ENCODE results near the gene ATN1.
A peak's percentile ranks its signal among the peaks of the same experiment; 100 is the strongest.

The ATN1 gene

GRCh38 chr12:6959805-6960592 is 32.2 kb downstream of the ATN1 start:
- DNase-seq: no peak

- no peak for DNase-seq
Measured at GRCh38 chr12:6960593-6961277, 33.0 kb downstream of the ATN1 start.

DNA sequence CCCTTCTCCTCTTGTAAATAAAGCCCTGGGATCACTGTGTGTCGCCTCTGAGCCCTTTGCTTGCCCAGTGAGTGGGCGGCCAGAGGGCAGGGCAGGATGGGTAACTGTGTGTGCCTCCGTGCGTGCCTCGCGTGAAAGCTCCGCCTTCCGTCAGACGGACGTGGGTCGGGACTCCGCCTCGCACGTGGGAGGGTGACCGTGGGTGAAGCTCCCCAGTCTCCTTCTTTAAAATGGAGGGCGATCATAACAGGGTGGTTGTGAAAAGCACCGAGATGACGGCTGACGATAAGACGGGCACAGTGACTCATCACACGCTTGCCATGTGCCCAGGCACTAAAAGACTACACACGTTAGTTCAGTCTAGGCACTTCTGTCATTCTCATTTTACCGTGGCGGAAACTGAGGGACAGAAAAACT is 33.5 kb downstream of the ATN1 start:
- DNase-seq: no peak

DNA sequence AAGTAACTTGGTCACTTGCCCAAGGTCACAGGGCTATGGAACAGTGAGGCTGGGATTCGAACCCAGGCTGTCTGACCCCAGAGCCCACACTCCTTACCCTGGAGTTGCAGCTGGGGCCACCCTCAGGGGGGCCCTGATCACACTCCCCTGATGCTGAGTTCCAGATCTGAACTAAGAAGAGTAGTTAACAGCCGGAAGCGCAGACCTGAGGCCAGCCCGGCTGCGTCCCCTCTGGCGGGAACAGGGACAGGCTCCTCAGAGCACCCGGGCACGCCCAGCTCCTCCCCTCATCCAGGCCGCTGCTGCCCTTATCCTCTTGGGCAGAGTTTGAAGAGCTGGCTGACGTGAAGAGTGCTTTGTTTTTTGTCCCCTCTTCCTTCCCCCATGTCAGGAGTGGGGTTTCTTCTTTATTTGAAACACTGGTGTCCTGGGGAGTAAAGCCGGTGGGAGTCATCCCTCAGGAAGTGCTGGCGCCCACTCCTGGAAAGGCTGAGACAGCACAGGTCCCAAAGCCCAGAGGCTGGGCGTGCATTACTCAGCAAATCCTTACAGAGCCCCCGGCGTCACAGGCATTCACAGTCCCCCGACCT is 34.0 kb downstream of the ATN1 start:
- DNase-seq: peak; percentile 24

GRCh38 chr12:6962285-6963015 is 34.7 kb downstream of the ATN1 start:
- DNase-seq: no peak

DNA sequence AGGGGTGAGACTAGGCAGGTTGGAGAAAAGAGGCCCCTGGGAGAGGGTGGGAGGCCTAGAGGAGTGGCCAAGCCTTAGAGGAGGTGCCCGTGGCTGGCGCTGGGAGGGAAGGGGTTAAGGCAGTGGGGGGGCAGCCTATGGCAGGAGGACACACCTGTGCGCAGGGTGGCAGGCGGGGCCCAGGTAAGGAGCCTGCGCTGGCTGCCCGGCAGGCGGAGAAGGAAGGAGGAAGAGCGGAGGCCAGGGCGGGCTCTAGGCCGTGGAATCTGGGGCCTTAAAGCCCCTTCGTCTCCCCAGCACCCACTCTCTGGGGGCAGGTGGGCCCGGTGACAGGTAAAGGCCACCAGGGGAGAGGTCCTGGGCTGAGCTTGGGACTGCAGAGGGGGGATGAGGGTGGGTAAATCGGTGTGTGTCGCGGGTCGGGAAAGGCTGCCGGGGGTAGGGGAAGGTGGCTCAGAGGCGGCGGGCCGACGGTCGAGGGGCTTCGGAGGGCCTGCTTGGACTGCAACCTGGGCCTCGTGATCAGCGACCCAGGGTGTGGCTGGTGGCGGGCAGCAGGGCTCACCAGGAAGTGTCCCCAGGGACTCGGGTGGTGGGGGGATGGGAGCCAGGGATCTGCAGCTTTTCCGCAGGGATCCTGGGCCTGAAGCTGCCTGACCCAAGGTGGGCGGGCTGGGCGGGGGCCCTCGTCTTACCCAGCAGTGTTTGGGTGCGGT is 35.4 kb downstream of the ATN1 start:
- no peak for DNase-seq

- DNase-seq: no peak
Measured at GRCh38 chr12:6963791-6964413, 36.1 kb downstream of the ATN1 start.

DNA sequence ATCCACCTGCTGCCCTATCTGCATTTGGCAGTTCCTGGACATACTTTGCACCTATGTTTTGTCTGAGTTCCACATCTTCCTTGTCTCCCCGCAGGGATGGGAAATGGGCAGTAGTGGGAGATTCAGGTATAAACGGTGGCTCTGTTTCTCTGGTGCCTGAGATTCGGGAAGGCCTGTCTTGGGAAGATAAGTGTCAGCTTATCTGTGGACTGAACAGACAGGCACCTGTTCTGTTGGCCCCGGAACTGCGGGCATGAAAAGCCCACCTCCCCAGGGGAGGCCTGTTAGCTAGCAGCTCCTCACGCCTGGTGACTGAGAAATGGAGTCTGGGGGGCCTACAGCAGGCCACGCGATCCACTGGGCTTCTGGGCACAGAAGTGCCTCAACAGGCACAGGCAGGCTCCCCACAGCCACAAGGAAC is 36.9 kb downstream of the ATN1 start:
- no peak for DNase-seq

GRCh38 chr12:6965026-6965661 is 37.4 kb downstream of the ATN1 start:
- DNase-seq: peak; percentile 55

DNA sequence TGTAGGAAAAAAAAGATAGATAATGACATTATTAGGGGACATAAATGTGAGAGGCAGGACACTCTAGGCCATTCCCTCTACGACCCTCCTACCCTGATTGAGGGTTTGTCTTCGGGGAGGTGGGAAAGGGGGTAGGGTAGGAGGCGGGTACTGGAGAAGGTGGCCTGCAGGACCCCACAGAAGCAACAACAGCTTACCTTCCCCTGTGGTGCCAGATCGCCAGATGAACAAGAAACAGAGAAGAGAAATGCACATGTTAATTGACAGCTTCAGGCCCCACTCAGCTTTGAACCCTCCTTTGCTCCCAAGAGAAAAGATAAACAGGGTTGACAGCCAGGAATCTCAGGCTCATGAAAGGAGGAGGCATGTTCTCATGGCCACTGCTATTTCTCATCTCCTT is 38.0 kb downstream of the ATN1 start:
- DNase-seq: no peak

DNA sequence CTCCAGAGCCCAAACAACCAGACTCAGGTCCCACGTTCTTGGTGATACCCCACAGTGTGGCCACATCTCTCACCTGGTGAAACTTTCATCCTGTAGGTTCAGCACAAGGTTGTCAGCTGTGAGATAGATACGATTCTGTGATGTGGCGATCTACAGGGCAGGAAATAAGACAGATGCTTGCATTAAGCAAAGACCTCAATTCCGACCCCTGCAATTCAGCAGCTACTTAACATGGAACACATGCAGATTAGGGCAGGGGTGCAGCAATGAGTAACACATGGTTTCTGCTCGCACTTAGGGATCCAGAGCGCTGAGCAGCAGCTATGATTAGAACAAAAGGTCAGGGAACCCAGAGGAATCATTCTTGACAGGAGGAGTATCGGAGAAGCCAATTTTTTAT is 38.6 kb downstream of the ATN1 start:
- no peak for DNase-seq

DNA sequence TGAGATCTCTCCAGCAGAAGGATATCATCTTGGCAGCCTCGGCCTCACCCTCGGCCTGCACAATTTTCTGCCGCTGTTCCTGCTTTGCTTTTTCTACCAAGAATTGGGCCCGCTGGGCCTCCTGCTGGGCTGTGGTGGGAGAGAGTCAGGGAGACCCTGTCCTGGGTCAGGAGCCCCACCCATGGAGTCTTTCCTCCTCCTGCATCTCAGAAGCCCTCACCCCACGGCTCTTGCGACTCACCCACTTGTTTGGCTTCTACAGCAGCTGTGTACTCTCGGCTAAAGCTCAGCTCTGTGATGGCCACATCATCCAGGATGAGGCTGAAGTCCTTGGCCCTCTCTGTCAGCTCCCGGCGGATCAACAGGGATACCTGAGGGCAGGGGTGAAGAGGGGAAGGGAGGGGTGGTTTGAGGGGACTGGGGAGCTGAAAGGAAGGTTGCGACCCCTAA is 39.9 kb downstream of the ATN1 start:
- no peak for DNase-seq

GRCh38 chr12:6968426-6968825 is 40.7 kb downstream of the ATN1 start:
- DNase-seq: no peak

DNA sequence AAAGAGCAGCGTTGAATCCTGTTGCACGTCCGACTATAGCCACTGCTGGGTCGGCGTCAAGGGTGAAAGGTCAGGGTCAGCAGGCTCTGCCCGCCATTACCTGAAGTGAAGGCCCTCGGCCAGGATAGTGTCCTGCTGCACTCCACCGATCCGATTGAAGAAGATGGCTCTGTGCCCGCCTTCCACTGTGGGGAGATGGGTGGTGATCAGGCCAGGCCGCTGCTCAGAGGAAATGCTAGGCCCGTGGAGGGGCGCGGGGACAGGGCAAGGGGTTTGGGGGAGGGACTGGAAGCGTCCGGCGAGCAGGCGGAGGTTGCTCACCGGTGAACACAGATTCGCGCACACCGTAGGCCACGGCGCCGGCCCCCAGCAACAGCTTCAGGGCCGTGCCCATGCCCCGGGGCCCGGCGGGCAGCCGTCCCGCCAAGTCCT is 42.4 kb downstream of the ATN1 start:
- no peak for DNase-seq

- no peak for DNase-seq
Measured at GRCh38 chr12:6974180-6974579, 46.4 kb downstream of the ATN1 start.

DNA sequence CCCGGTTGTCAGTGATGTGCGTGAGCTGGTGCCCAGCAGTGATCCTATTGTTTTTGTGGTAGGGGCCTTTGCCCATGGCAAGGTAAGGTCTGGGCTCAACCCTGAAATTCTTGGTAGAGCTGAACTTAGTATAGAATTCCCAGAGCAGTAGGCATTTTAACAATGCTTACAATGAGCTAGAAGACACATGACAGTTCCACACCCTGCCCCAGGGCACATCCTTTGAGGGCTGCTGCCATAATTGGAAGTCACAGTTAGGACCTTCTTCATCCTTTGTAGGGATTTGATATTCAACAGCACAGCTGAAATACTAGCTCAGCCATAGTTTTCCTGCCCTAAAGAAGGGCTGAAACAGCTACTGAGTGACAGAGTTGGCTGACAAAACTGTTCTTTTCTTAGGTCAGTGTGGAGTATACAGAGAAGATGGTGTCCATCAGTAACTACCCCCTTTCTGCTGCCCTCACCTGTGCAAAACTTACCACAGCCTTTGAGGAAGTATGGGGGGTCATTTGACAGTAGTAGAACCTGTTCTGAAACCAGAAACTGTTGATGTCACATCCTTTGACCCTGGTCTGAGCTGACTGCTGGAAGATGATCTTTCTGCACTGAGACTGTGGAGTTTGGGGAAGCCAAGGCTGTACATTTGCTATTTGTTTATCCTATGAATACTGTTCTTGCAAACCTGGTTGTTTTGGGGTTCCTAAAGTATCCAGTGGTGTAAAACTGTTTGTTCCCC is 47.7 kb downstream of the ATN1 start:
- no peak for DNase-seq

DNA sequence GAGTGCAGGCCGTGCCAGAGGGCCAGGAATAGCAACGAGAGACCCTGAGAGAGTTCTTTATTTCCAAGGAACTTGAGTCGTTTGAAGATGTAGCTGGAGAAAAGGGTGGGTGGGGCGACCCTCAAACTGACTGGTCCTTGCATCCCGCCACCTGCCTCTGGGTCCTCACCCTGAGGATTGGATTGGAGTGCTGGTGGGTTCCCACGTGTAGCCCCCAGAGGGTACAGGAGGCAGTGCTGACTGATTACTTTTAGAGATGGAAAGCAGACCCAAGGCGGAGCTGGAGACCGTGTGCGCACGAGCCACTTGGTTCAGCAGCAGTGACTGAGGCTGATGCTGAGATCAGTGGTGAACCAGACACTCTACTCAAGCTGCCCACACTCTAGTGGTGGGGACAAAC is 49.9 kb downstream of the ATN1 start:
- DNase-seq: no peak

DNA sequence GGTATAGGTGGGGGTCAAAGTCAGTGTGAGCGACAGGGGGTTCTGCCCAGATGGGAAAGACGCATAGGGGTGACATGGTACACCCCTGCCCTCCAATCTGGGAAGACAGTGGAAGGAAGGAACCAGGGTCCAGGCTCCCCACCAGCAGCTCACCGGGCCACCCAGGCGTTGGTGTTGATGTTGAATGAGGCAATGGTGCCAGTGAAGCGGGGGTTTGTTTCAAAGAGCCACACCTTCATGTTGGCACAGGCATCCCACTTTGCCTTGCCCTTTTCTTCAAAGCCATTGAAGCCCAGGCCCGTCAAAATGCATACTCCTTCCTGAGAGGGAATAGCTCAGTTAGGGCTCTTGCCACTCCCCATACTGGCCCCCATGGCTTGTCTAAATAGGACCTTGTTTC is 50.4 kb downstream of the ATN1 start:
- no peak for DNase-seq

DNA sequence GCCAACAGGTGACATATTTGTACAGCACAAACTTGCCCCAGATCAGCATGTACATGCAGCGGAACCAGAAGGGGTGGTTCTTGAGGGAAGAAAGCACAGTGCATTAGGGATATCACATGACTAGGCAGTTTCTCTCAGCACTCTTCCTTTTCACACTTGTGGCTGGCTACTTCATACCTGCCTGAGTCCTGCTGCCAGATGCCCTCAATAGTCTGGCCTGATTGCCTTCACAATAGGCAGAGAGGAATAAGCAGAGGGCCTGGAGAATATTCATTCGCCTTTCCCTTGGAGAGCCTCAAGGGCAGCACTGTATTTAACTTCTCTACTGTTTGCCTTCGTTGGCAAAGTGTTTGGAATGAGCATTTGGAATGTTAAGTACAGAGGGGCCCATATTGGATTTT is 50.9 kb downstream of the ATN1 start:
- DNase-seq: no peak

- no peak for DNase-seq
Measured at GRCh38 chr12:6979021-6979420, 51.3 kb downstream of the ATN1 start.

GRCh38 chr12:6979453-6979852 is 51.7 kb downstream of the ATN1 start:
- DNase-seq: no peak

Data from NCI-H748 treated with DMSO at 0.1 percent for 48 hours (cell line).